Trophoblast cell (in vitro differentiated cells and primary cell): ENCODE measurements around the gene CARNS1.

ENCODE experiments used
- DNase-seq, 2 donors: peaks; one replicate each; pipeline ENCODE4 v3.0.0-alpha.2; 2016
- H2AFZ ChIP-seq: 2 replicates; pipeline ENCODE4 v1.6.1; 2013; ENCODE audit warnings: low read length, moderate library complexity, mild to moderate bottlenecking; ENCODE audit not compliant: insufficient read depth, poor library complexity
- H2AK5ac ChIP-seq: 2 replicates; pipeline ENCODE4 v1.6.1; 2013; ENCODE audit warnings: mild to moderate bottlenecking, low read length
- H2BK120ac ChIP-seq: 2 replicates; pipeline ENCODE4 v1.6.1; 2013; ENCODE audit warnings: low read length, mild to moderate bottlenecking, moderate library complexity; ENCODE audit not compliant: insufficient read depth, poor library complexity
- H2BK12ac ChIP-seq: 2 replicates; pipeline ENCODE4 v1.6.1; 2013; ENCODE audit warnings: mild to moderate bottlenecking, low read length, moderate library complexity
- H2BK5ac ChIP-seq: 2 replicates; pipeline ENCODE4 v1.6.1; 2013; ENCODE audit warnings: low read length, low read depth, moderate library complexity, mild to moderate bottlenecking; ENCODE audit not compliant: poor library complexity
- H3K14ac ChIP-seq: 2 replicates; pipeline ENCODE4 v1.6.1; 2013; ENCODE audit warnings: mild to moderate bottlenecking, low read length
- H3K18ac ChIP-seq: 2 replicates; pipeline ENCODE4 v1.6.1; 2013; ENCODE audit warnings: mild to moderate bottlenecking, low read length
- H3K23ac ChIP-seq: 2 replicates; pipeline ENCODE4 v1.6.1; 2013; ENCODE audit warnings: low read length
- H3K27ac ChIP-seq: 2 replicates; pipeline ENCODE4 v1.5.1; 2013; ENCODE audit warnings: low read depth, mild to moderate bottlenecking, inconsistent platforms, low read length, moderate library complexity
- H3K27me3 ChIP-seq: 2 replicates; pipeline ENCODE4 v1.6.1; 2013; ENCODE audit warnings: inconsistent platforms, mild to moderate bottlenecking, low read length, moderate library complexity; ENCODE audit not compliant: insufficient read depth
- H3K36me3 ChIP-seq, 2 experiments: 1 replicate in 1 of 2; 2 replicates in 1 of 2; pipeline ENCODE4 v1.6.1; 2013; ENCODE audit warnings: low read length in 2 of 2, mild to moderate bottlenecking in 2 of 2, moderate library complexity in 1 of 2; ENCODE audit not compliant: insufficient read depth in 2 of 2, control insufficient read depth in 1 of 2
- H3K4ac ChIP-seq: 2 replicates; pipeline ENCODE4 v1.6.1; 2013; ENCODE audit warnings: low read depth, mild to moderate bottlenecking, low read length, moderate library complexity
- H3K4me1 ChIP-seq, 2 experiments: 1 replicate in 1 of 2; 2 replicates in 1 of 2; pipeline ENCODE4 v1.6.1; 2013; ENCODE audit warnings: low read length in 2 of 2, mild to moderate bottlenecking in 2 of 2, moderate library complexity in 1 of 2; ENCODE audit not compliant: insufficient read depth in 2 of 2, control insufficient read depth in 1 of 2
- H3K4me2 ChIP-seq: 2 replicates; pipeline ENCODE4 v1.6.1; 2013; ENCODE audit warnings: inconsistent platforms, mild to moderate bottlenecking, low read length, moderate library complexity
- H3K4me3 ChIP-seq: 2 replicates; pipeline ENCODE4 v1.5.1; 2013; ENCODE audit warnings: mild to moderate bottlenecking, low read depth, low read length, inconsistent platforms
- H3K79me1 ChIP-seq: one replicate; pipeline ENCODE4 v1.6.1; 2013; ENCODE audit warnings: low read length
- H3K79me2 ChIP-seq: 2 replicates; pipeline ENCODE4 v1.6.1; 2013; ENCODE audit warnings: low read length, mild to moderate bottlenecking; ENCODE audit not compliant: control insufficient read depth, insufficient read depth, poor library complexity
- H3K9ac ChIP-seq: 2 replicates; pipeline ENCODE4 v1.6.1; 2013; ENCODE audit warnings: mild to moderate bottlenecking, low read length
- H3K9me3 ChIP-seq: 2 replicates; pipeline ENCODE4 v1.6.1; 2013; ENCODE audit warnings: low read depth, mild to moderate bottlenecking, control low read depth, inconsistent platforms, low read length; ENCODE audit not compliant: insufficient read depth
- H4K12ac ChIP-seq: 2 replicates; pipeline ENCODE4 v1.6.1; 2013; ENCODE audit warnings: low read depth, mild to moderate bottlenecking, low read length, moderate library complexity
- H4K8ac ChIP-seq: 2 replicates; pipeline ENCODE4 v1.6.1; 2013; ENCODE audit warnings: low read depth, mild to moderate bottlenecking, low read length, moderate library complexity
- H4K91ac ChIP-seq: one replicate; pipeline ENCODE4 v1.6.1; 2013; ENCODE audit warnings: low read depth, mild to moderate bottlenecking, low read length, moderate library complexity
- WGBS: extraction: QIAGEN DNeasy Blood & Tissue Kit; methylation state at CpG from one replicate; pipeline ENCODE4 v1.1.7; 2013; ENCODE audit warnings: missing lambda C conversion rate; ENCODE audit not compliant: insufficient read length, insufficient coverage; ENCODE audit errors: extremely low coverage; 5-methylcytosine and 5-hydroxymethylcytosine counted together

CARNS1 gene

GRCh38 chr11:67441731-67442351 is 26.4 kb downstream of the CARNS1 start:
- Histone ChIP-seq H3K27me3 (no peaks in the 10 kb centered on the region), H3K79me1 (peaks cover 12% of the 10 kb centered on the region), H3K9ac (no peak overlapping the region), H2BK120ac (no peak overlapping the region), H3K23ac (no peak overlapping the region), H3K79me2 (peaks cover 7% of the 10 kb centered on the region), H3K18ac (no peak overlapping the region), H3K9me3 (no peaks in the 10 kb centered on the region), H3K4me1 (peaks cover 11 to 16% of the 10 kb centered on the region in 2 experiments), H4K8ac (no peak overlapping the region), H3K14ac (no peak overlapping the region), H3K36me3 (peaks cover 41 to 47% of the 10 kb centered on the region in 2 experiments), H3K4me2 (peak overlapping the region; percentile 65), H4K12ac (no peak overlapping the region), H2AK5ac (no peak overlapping the region), H2BK12ac (no peak overlapping the region), H4K91ac (no peak overlapping the region), H3K4me3 (no peak overlapping the region), H3K4ac (no peak overlapping the region), H2AFZ (no peak overlapping the region), H2BK5ac (no peak overlapping the region), H3K27ac (no peak overlapping the region)
- DNase-seq: no peak
- WGBS: no CpG with 5 or more reads among the region's 28 CpGs

- no peaks in the 10 kb centered on the region for H3K27me3 ChIP-seq
Observed at GRCh38 chr11:67442504-67443404, 27.3 kb downstream of the CARNS1 start.

GRCh38 chr11:67445515-67445914 is 30.0 kb downstream of the CARNS1 start:
- Histone ChIP-seq H2AK5ac (no peak overlapping the region), H2BK12ac (no peak overlapping the region), H3K9me3 (no peaks in the 10 kb centered on the region), H2AFZ (no peak overlapping the region), H3K79me2 (peaks cover 7% of the 10 kb centered on the region), H3K36me3 (peaks cover 15 to 19% of the 10 kb centered on the region in 2 experiments), H2BK120ac (no peak overlapping the region), H4K91ac (peak overlapping the region; percentile 9), H3K18ac (no peak overlapping the region), H3K4me2 (no peak overlapping the region), H4K12ac (no peak overlapping the region), H4K8ac (no peak overlapping the region), H3K27me3 (no peaks in the 10 kb centered on the region), H3K4ac (no peak overlapping the region), H3K4me1 (peaks cover 4 to 8% of the 10 kb centered on the region in 2 experiments), H3K79me1 (peaks cover 10% of the 10 kb centered on the region), H3K14ac (no peak overlapping the region), H3K23ac (no peak overlapping the region), H3K4me3 (no peak overlapping the region), H3K27ac (no peak overlapping the region), H2BK5ac (no peak overlapping the region), H3K9ac (no peak overlapping the region)
- no CpG with 5 or more reads among the region's 5 CpGs for WGBS
- no peak for DNase-seq

More at GRCh38 chr11:67442504-67443404, 27.3 kb downstream of the CARNS1 start:
- peaks cover 10% of the 10 kb centered on the region for H3K79me1 ChIP-seq
- peak overlapping the region; percentile 97 for H2AK5ac ChIP-seq
- peak overlapping the region; percentile 86 for H2BK120ac ChIP-seq
- H3K36me3 ChIP-seq: peaks cover 37 to 42% of the 10 kb centered on the region in 2 experiments
- no CpG with 5 or more reads among the region's 45 CpGs for WGBS
- no peak overlapping the region for H2AFZ ChIP-seq
- H3K4me2 ChIP-seq: peak overlapping the region; percentile 65
- peaks cover 7% of the 10 kb centered on the region for H3K79me2 ChIP-seq
- peak overlapping the region; percentile 37 for H2BK12ac ChIP-seq
- peak overlapping the region; percentile 89 for H4K8ac ChIP-seq
- H3K23ac ChIP-seq: no peak overlapping the region
- H3K4ac ChIP-seq: peak overlapping the region; percentile 92
- H3K9me3 ChIP-seq: no peaks in the 10 kb centered on the region
- peak overlapping the region; percentile 88 for H3K18ac ChIP-seq
- H4K12ac ChIP-seq: peak overlapping the region; percentile 79
- peaks cover 5 to 9% of the 10 kb centered on the region in 2 experiments for H3K4me1 ChIP-seq
- H3K9ac ChIP-seq: peak overlapping the region; percentile 98
- peak overlapping the region; percentile 95 for H3K14ac ChIP-seq
- peak overlapping the region; percentile 59 for H2BK5ac ChIP-seq
- H3K27ac ChIP-seq: peak overlapping the region; percentile 53
- peak overlapping the region; percentile 91 for H4K91ac ChIP-seq
- peak in 1 of 2 donors; percentile 36 for DNase-seq
- H3K4me3 ChIP-seq: peak overlapping the region; percentile 93

- Histone ChIP-seq H2BK5ac (no peak overlapping the region), H3K4me1 (no peaks in the 10 kb centered on the region), H4K91ac (no peak overlapping the region), H3K14ac (no peak overlapping the region), H3K4me3 (no peak overlapping the region), H3K9me3 (peaks cover 4% of the 10 kb centered on the region), H2AK5ac (no peak overlapping the region), H3K23ac (no peak overlapping the region), H3K79me2 (no peaks in the 10 kb centered on the region), H4K12ac (no peak overlapping the region), H3K27ac (no peak overlapping the region), H3K79me1 (peaks cover 5% of the 10 kb centered on the region), H3K9ac (no peak overlapping the region), H3K18ac (no peak overlapping the region), H2BK12ac (no peak overlapping the region), H2AFZ (no peak overlapping the region), H2BK120ac (no peak overlapping the region), H3K27me3 (no peaks in the 10 kb centered on the region), H3K4ac (no peak overlapping the region), H3K4me2 (no peak overlapping the region), H3K36me3 (no peaks in the 10 kb centered on the region), H4K8ac (no peak overlapping the region)
- no CpG with 5 or more reads among the region's 7 CpGs for WGBS
- no peak for DNase-seq
Observed at GRCh38 chr11:67448220-67448609, 32.7 kb downstream of the CARNS1 start.
